D721Med (cell line): ENCODE data around the gene KCNH8.
"Not testable (repeated sequence)": the region's sequence is repeated elsewhere in the genome, so short reads cannot be mapped to it uniquely, and the experiment has no call there.

ENCODE experiments used
- DNase-seq: peaks from one replicate; pipeline ENCODE4 v3.0.0; 2011; ENCODE audit warnings: low spot score; ENCODE audit not compliant: insufficient read length
- FAIRE-seq: peaks from 2 replicates; lab custom pipeline; 2011; peaks lifted over from hg19 to GRCh38; lab: Jason Lieb, UNC
- TF ChIP-seq, protein P1 (sequence below): IDR thresholded peaks from 2 replicates; pipeline ENCODE4 v1.5.1; 2012; ENCODE audit warnings: mild to moderate bottlenecking, control low read depth; ENCODE audit not compliant: insufficient read depth; ENCODE audit errors: missing control alignments

Gene KCNH8

DNA sequence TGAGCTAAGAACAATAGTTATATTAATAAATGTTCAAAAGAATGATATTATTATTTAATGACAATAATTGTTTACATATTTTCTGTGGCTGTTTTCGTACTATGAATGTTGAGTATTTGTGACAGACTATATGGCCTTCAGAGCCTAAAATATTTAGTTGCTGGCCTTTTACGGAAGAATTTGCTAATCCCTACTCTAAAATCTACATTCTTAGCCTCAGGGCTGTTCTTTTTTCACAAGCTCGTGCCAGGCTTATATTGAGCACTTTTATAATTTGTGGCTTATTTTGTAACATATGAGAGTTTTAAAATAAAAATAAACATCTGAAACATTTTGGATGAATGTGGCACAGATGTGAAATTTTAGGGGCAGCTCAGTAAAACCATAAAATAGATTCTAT, 79.9 kb downstream of the KCNH8 start:
- DNase-seq (no peak), FAIRE-seq (no peak)
- TF ChIP-seq, protein P1, sequence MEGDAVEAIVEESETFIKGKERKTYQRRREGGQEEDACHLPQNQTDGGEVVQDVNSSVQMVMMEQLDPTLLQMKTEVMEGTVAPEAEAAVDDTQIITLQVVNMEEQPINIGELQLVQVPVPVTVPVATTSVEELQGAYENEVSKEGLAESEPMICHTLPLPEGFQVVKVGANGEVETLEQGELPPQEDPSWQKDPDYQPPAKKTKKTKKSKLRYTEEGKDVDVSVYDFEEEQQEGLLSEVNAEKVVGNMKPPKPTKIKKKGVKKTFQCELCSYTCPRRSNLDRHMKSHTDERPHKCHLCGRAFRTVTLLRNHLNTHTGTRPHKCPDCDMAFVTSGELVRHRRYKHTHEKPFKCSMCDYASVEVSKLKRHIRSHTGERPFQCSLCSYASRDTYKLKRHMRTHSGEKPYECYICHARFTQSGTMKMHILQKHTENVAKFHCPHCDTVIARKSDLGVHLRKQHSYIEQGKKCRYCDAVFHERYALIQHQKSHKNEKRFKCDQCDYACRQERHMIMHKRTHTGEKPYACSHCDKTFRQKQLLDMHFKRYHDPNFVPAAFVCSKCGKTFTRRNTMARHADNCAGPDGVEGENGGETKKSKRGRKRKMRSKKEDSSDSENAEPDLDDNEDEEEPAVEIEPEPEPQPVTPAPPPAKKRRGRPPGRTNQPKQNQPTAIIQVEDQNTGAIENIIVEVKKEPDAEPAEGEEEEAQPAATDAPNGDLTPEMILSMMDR, result no peak

DNA sequence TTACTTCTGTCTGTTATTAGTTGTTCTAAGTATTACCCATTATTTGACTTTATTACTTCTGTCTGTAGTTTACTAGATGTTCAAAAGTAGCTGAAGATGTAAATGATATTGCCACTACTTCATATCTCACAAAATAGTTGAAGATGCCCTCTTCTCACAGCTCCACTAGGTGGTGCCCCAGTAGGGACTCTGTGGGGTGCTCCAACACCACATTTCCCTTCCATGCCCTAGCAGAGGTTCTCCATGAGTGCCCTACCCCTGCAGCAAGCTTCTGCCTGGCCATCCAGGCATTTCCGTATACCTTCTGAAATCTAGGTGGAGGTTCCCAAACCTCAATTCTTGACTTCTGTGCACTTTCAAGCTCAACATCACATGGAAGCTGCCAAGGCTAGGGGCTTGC, 80.8 kb downstream of the KCNH8 start:
- DNase-seq, result no peak
- FAIRE-seq, result no peak
- TF ChIP-seq, protein P1, result no peak

DNA sequence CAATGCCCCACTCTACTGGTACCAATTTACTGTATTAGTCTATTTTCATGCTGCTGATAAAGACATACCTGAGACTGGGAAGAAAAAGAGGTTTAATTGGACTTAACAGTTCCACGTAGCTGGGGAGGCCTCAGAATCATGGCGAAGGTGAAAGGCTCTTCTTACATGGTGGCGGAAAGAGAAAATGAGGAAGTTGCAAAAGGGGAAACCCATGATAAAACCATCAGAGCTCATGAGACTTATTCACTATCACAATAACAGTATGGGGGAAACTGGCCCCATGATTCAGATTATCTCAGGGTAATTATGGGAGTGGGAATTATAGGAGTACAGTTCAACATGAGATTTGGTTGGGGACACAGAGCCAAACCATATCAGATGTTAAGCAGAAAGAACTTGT, 81.6 kb downstream of the KCNH8 start:
- not testable (repeated sequence) for DNase-seq, FAIRE-seq

DNA sequence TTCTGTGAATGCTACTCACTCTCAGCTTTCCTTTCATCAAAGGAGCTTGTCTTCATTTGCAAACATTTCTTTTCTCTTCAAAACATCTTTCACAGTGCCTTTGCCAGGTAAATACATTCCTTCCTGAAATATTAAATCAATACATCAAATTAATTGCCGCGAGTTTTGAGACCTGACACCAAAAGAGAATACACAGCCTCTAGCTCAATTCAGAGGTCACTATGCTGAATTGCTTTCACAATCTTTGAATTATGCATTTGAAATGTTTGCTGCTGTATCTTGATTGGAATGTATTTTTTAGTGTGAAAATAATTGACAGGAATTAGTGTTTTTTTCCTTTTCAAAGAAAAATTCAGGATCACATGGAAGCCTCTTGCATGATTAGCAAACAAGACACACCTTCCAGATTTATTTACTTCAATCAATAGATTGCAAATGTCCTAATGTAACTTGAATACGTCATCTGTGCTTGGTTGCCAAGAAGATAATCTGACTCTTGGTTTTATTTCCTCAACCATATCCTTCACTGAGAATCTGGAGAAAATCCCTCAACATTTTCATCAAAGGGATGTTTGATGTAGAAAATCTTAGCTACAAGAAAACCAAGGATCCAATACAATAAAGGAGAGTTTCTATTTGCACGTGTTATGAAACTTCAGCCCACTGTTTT, 83.6 kb downstream of the KCNH8 start:
- DNase-seq, result no peak
- TF ChIP-seq, protein P1, result no peak
- no peak for FAIRE-seq

DNA sequence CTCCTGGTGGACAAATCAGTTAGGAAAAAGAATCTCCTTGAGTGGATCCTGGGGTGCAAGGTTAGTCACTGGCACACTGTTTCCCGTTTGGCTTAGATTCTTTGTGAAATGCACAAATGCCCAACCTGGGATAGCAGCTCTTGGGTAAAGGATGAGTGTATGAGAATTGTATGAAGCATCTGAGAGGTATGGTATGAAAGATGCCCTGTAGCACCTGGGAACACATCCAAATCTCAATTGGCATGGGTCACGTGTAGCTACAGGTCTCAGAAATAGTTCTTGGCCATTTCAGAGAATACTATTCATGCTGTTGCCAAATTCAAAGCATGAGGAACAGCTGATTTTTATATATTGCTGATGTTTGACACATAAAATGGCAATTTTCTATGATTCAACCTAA, 84.3 kb downstream of the KCNH8 start:
- TF ChIP-seq, protein P1, result no peak
- no peak for DNase-seq
- no peak for FAIRE-seq

DNA sequence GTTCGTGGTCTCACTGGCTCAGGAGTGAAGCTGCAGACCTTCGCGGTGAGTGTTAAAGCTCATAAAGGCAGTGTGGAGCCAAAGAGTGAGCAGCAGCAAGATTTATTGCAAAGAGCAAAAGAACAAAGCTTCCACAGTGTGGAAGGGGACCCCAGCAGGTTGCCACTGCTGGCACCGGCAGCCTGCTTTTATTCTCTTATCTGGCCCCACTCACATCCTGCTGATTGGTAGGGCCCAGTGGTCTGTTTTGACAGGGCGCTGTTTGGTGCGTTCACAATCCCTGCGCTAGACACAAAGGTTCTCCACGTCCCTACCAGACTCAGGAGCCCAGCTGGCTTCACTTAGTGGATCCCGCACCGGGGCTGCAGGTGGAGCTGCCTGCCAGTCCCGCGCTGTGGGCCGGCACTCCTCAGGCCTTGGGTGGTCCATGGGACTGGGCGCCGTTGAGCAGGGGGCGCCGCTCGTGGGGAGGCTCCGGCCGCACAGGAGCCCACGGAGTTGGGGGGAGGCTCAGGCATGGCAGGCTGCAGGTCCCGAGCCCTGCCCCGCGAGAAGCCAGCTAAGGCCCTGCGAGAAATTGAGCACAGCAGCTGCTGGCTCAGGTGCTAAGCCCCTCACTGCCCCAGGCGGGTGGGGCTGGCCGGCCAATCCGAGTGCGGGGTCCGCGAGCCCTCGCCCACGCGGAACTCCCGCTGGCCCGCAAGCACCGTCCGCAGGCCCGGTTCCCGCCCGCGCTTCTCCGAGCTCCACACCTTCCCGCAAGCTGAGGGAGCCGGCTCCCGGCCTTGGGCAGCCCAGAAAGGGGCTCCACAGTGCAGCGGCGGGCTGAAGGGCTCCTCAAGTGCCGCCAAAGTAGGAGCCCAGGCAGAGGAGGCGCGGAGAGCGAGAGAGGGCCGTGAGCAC, 85.8 kb downstream of the KCNH8 start:
- not testable (repeated sequence) for FAIRE-seq, DNase-seq

DNA sequence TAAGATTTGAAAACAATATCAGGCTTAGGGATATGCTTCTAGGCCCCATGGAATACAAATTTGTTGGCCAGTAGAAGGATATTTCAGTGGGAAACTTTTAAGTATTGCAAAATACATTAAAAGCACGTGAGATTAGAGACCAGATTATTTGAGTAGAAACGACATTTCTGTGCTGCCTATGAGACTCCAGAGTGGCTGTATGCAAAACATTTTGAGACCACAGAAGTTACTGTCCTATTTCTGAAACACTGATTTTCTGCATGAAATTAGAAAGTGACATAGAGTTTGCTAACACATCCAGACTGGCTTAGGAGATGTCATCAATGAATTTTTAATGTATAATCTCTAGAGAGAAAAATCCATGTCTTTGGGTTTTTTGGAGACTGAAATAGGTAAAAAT, 99.8 kb downstream of the KCNH8 start:
- DNase-seq (no peak), FAIRE-seq (no peak)
- TF ChIP-seq, protein P1, result no peak

DNA sequence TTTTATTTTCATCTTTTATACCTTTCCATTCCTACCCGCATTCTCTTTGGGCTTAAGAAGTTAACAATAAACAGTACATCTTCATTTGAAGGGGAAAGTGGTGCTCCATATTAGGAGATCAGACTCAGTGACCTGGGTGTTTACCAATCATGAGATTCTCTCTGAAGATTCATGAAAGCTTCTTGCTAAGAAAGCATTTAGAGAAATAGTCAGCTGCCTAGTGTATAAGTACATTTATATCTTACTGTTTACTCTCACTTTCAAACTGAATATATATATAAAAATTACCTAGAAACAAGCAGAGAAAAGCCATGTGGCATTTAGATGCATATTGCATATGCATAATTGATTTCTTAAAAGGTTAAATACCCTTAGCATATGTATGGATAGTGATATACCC, 100.5 kb downstream of the KCNH8 start:
- FAIRE-seq, result no peak
- no peak for DNase-seq
- TF ChIP-seq, protein P1, result no peak
